Upper lobe of left lung (tissue), 4 donors: ENCODE measurements around the gene GCNT1.
"Not testable (repeated sequence)": the region's sequence is repeated elsewhere in the genome, so short reads cannot be mapped to it uniquely, and the experiment has no call there.

Experiments
- CTCF ChIP-seq, 6 experiments: fragments of 450-650 bp in 4 of 6; fragments of 200-600 bp in 2 of 6; sonication (generic) in 2 of 6; IDR thresholded peaks; one replicate each; pipeline ENCODE4 v1.5.1; 2016 to 2019; ENCODE audit warnings: antibody characterized with exemption in 6 of 6
- EP300 ChIP-seq, 4 donors: sonication (generic); formaldehyde crosslinking; IDR thresholded peaks; one replicate each; pipeline ENCODE4 v1.5.1; 2017; ENCODE audit warnings: antibody characterized with exemption in 4 of 4, control low read depth in 2 of 4
- POLR2AphosphoS5 ChIP-seq, 2 donors: sonication (generic); formaldehyde crosslinking; IDR thresholded peaks; one replicate each; pipeline ENCODE4 v1.5.1; 2017; ENCODE audit warnings: antibody characterized with exemption in 2 of 2

GRCh38 chr9:76491056-76491455 is 32.1 kb downstream of the GCNT1 start:
- not testable (repeated sequence) for TF ChIP-seq CTCF, POLR2AphosphoS5, EP300 (IDR thresholded peaks at IDR 0.05)
